Measurements from ENCODE around the gene FREM1.

The FREM1 gene

GRCh38 chr9:14806941-14807520, 103.2 kb downstream of the FREM1 start:
- no peak for DNase-seq

- DNase-seq, result no peak
These were observed 111.2 kb downstream of the FREM1 start for GRCh38 chr9:14799030-14799429.

GRCh38 chr9:14797435-14797834, 112.8 kb downstream of the FREM1 start:
- no peak for DNase-seq

GRCh38 chr9:14793389-14793788, 116.8 kb downstream of the FREM1 start:
- DNase-seq, result no peak

- no peak for DNase-seq
These were observed 119.6 kb downstream of the FREM1 start for GRCh38 chr9:14790628-14791027.

- no peak for DNase-seq
These were observed 121.4 kb downstream of the FREM1 start for GRCh38 chr9:14788846-14789245.

GRCh38 chr9:14783358-14783757, 126.9 kb downstream of the FREM1 start:
- DNase-seq, result no peak

- DNase-seq, result no peak
These were observed 127.8 kb downstream of the FREM1 start for GRCh38 chr9:14782286-14783051.

- DNase-seq, result no peak
These were observed 129.5 kb downstream of the FREM1 start for GRCh38 chr9:14780693-14781092.

GRCh38 chr9:14780251-14780650, 130.0 kb downstream of the FREM1 start:
- no peak for DNase-seq

GRCh38 chr9:14779566-14780022, 130.6 kb downstream of the FREM1 start:
- DNase-seq, result no peak

- DNase-seq, result no peak
These were observed 131.7 kb downstream of the FREM1 start for GRCh38 chr9:14778565-14778964.

- no peak for DNase-seq
These were observed 134.3 kb downstream of the FREM1 start for GRCh38 chr9:14775917-14776316.

- no peak for DNase-seq
These were observed 139.6 kb downstream of the FREM1 start for GRCh38 chr9:14770592-14770991.

GRCh38 chr9:14769230-14769571, 141.0 kb downstream of the FREM1 start:
- DNase-seq, result peak; percentile 6

GRCh38 chr9:14768405-14769229, 141.6 kb downstream of the FREM1 start:
- DNase-seq, result peak; percentile 54

- DNase-seq, result no peak
These were observed 143.9 kb downstream of the FREM1 start for GRCh38 chr9:14766299-14766698.

- DNase-seq, result no peak
These were observed 148.6 kb downstream of the FREM1 start for GRCh38 chr9:14761584-14761983.

GRCh38 chr9:14760060-14760459, 150.2 kb downstream of the FREM1 start:
- no peak for DNase-seq

- DNase-seq, result no peak
These were observed 153.9 kb downstream of the FREM1 start for GRCh38 chr9:14756291-14756690.

- DNase-seq, result no peak
These were observed 157.4 kb downstream of the FREM1 start for GRCh38 chr9:14752871-14753270.

- no peak for DNase-seq
These were observed 158.0 kb downstream of the FREM1 start for GRCh38 chr9:14752271-14752670.

- DNase-seq, result no peak
These were observed 159.4 kb downstream of the FREM1 start for GRCh38 chr9:14750821-14751220.

GRCh38 chr9:14749741-14750211, 160.5 kb downstream of the FREM1 start:
- DNase-seq, result no peak

All from EL (cell line).